WTC11 (cell line): ENCODE data around the gene MOB1B.

Source experiments
- ESRRA ChIP-seq: sonication (generic); formaldehyde crosslinking; IDR thresholded peaks from 2 replicates; pipeline ENCODE4 v1.8.1; 2022; ENCODE audit warnings: mild to moderate bottlenecking, missing genetic modification reagents, borderline replicate concordance
- KAT7 ChIP-seq: sonication (generic); formaldehyde crosslinking; IDR thresholded peaks from 2 replicates; pipeline ENCODE4 v1.8.1; 2023; ENCODE audit warnings: missing genetic modification reagents, mild to moderate bottlenecking, borderline replicate concordance
- MXD4 ChIP-seq: fragments of 250-450 bp; sonication (Bioruptor Pico); IDR thresholded peaks from 2 replicates; pipeline ENCODE4 v1.8.0; 2021; ENCODE audit warnings: mild to moderate bottlenecking, moderate library complexity, borderline replicate concordance
- NR3C1 ChIP-seq: sonication (generic); formaldehyde crosslinking; conservative IDR thresholded peaks from 2 replicates; pipeline ENCODE4 v1.8.1; 2023; ENCODE audit warnings: low read depth, mild to moderate bottlenecking, missing genetic modification reagents
- SP1 ChIP-seq: sonication (generic); formaldehyde crosslinking; conservative IDR thresholded peaks from 2 replicates; pipeline ENCODE4 v1.8.1; 2022; ENCODE audit warnings: missing genetic modification reagents
- STAT6 ChIP-seq: sonication (generic); formaldehyde crosslinking; conservative IDR thresholded peaks from 2 replicates; pipeline ENCODE4 v1.8.1; 2023; ENCODE audit warnings: mild to moderate bottlenecking, low read depth, missing genetic modification reagents, moderate library complexity
- USF1 ChIP-seq: sonication (generic); formaldehyde crosslinking; IDR thresholded peaks from 2 replicates; pipeline ENCODE4 v1.8.0; 2022; ENCODE audit warnings: mild to moderate bottlenecking, missing genetic modification reagents
- ZMAT4 ChIP-seq: fragments of 250-450 bp; sonication (Bioruptor Pico); IDR thresholded peaks from 2 replicates; pipeline ENCODE4 v1.9.0; 2021; ENCODE audit warnings: mild to moderate bottlenecking
- TF ChIP-seq, protein P1 (sequence below): fragments of 200-600 bp; IDR thresholded peaks from 2 replicates; pipeline ENCODE4 v1.8.0; 2022; ENCODE audit warnings: antibody characterized with exemption
- TF ChIP-seq, protein P2 (sequence below): sonication (generic); formaldehyde crosslinking; conservative IDR thresholded peaks from 2 replicates; pipeline ENCODE4 v1.8.1; 2022; ENCODE audit warnings: mild to moderate bottlenecking, missing genetic modification reagents

- TF ChIP-seq ESRRA (CRISPR knock-in tag): no peak
- TF ChIP-seq, protein P1, sequence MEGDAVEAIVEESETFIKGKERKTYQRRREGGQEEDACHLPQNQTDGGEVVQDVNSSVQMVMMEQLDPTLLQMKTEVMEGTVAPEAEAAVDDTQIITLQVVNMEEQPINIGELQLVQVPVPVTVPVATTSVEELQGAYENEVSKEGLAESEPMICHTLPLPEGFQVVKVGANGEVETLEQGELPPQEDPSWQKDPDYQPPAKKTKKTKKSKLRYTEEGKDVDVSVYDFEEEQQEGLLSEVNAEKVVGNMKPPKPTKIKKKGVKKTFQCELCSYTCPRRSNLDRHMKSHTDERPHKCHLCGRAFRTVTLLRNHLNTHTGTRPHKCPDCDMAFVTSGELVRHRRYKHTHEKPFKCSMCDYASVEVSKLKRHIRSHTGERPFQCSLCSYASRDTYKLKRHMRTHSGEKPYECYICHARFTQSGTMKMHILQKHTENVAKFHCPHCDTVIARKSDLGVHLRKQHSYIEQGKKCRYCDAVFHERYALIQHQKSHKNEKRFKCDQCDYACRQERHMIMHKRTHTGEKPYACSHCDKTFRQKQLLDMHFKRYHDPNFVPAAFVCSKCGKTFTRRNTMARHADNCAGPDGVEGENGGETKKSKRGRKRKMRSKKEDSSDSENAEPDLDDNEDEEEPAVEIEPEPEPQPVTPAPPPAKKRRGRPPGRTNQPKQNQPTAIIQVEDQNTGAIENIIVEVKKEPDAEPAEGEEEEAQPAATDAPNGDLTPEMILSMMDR: no peak
- TF ChIP-seq KAT7: no peak
- TF ChIP-seq ZMAT4: no peak
- TF ChIP-seq SP1 (CRISPR knock-in tag): no peak
- no peak for TF ChIP-seq MXD4 (CRISPR knock-in tag)
- no peak for TF ChIP-seq USF1 (CRISPR knock-in tag)
- TF ChIP-seq, protein P2, sequence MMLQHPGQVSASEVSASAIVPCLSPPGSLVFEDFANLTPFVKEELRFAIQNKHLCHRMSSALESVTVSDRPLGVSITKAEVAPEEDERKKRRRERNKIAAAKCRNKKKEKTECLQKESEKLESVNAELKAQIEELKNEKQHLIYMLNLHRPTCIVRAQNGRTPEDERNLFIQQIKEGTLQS (CRISPR knock-in tag): no peak
- no peak for TF ChIP-seq NR3C1 (CRISPR knock-in tag)
- TF ChIP-seq STAT6 (CRISPR knock-in tag): no peak
Observed at GRCh38 chr4:70980196-70980595, 78.0 kb downstream of the MOB1B start.
